ACC112 (cell line): ENCODE data around the gene NHLH1.

ENCODE experiments used
- H2AFZ ChIP-seq: fragments of 200-600 bp; sonication (generic); one replicate; pipeline ENCODE4 v1.6.0; 2017; ENCODE audit warnings: antibody characterized with exemption, low read length; ENCODE audit not compliant: unreplicated experiment
- H3K27ac ChIP-seq: fragments of 200-600 bp; sonication (generic); 2 replicates; pipeline ENCODE4 v1.5.1; 2014; ENCODE audit warnings: low read depth, mild to moderate bottlenecking, antibody characterized with exemption, low read length, moderate library complexity
- H3K27me3 ChIP-seq: fragments of 200-600 bp; sonication (generic); 2 replicates; pipeline ENCODE4 v1.6.1; 2014; ENCODE audit warnings: mild to moderate bottlenecking, antibody characterized with exemption, low read length, moderate library complexity, mixed read lengths; ENCODE audit not compliant: insufficient read depth
- H3K36me3 ChIP-seq: fragments of 200-600 bp; sonication (generic); 2 replicates; pipeline ENCODE4 v1.6.1; 2016; ENCODE audit warnings: mild to moderate bottlenecking, antibody characterized with exemption, low read length, moderate library complexity, mixed read lengths; ENCODE audit not compliant: insufficient read depth
- H3K4me1 ChIP-seq: fragments of 200-600 bp; sonication (generic); one replicate; pipeline ENCODE4 v1.6.1; 2016; ENCODE audit warnings: low read length, mixed read lengths; ENCODE audit not compliant: insufficient read depth, unreplicated experiment, control insufficient read depth
- H3K4me3 ChIP-seq: fragments of 200-600 bp; sonication (generic); 2 replicates; pipeline ENCODE4 v1.5.1; 2014; ENCODE audit warnings: mild to moderate bottlenecking, low read depth, low read length
- H3K79me2 ChIP-seq: fragments of 200-600 bp; sonication (generic); one replicate; pipeline ENCODE4 v1.6.0; 2016; ENCODE audit warnings: low read length; ENCODE audit not compliant: control insufficient read depth, unreplicated experiment, insufficient read depth

The NHLH1 gene

GRCh38 chr1:160366731-160367515 is at the start of gene NHLH1:
NHLH1 (plus strand) TSS chr1:160367071; CDS start chr1:160370732, 3,661 bp downstream.
- H3K36me3 ChIP-seq = no peaks in the 10 kb centered on the region
- H3K79me2 ChIP-seq = no peaks in the 10 kb centered on the region
- H3K27me3 ChIP-seq = peaks cover 11% of the 10 kb centered on the region; the same call in 1 of the 2 replicates
- no peak within 1 kb of the TSS for H3K4me3 ChIP-seq
- no peaks in the 10 kb centered on the region for H3K4me1 ChIP-seq
- no peak within 1 kb of the TSS for H3K27ac ChIP-seq
- H2AFZ ChIP-seq = no peak within 1 kb of the TSS

GRCh38 chr1:160322831-160323230 is 44.0 kb upstream of the NHLH1 start:
- H3K4me1 ChIP-seq = no peaks in the 10 kb centered on the region
- no peaks in the 10 kb centered on the region for H3K27me3 ChIP-seq
- peaks cover 74% of the 10 kb centered on the region for H3K79me2 ChIP-seq
- H3K27ac ChIP-seq = no peak overlapping the region
- peaks cover 51% of the 10 kb centered on the region for H3K36me3 ChIP-seq
- H2AFZ ChIP-seq = no peak overlapping the region
- H3K4me3 ChIP-seq = no peak overlapping the region

- Histone ChIP-seq H3K27me3 (no peaks in the 10 kb centered on the region), H3K36me3 (peaks cover 58% of the 10 kb centered on the region), H3K27ac (no peak overlapping the region), H3K4me1 (no peaks in the 10 kb centered on the region), H2AFZ (no peak overlapping the region), H3K79me2 (peaks cover 66% of the 10 kb centered on the region), H3K4me3 (no peak overlapping the region)
Observed at GRCh38 chr1:160325252-160325651, 41.6 kb upstream of the NHLH1 start.

- Histone ChIP-seq H2AFZ (no peak overlapping the region), H3K27ac (no peak overlapping the region), H3K36me3 (peaks cover 58% of the 10 kb centered on the region), H3K4me3 (no peak overlapping the region), H3K27me3 (no peaks in the 10 kb centered on the region), H3K79me2 (peaks cover 55% of the 10 kb centered on the region), H3K4me1 (no peaks in the 10 kb centered on the region)
Observed at GRCh38 chr1:160326418-160326817, 40.5 kb upstream of the NHLH1 start.

- no peaks in the 10 kb centered on the region for H3K27me3 ChIP-seq
- peaks cover 47% of the 10 kb centered on the region for H3K79me2 ChIP-seq
- H2AFZ ChIP-seq = no peak overlapping the region
- H3K27ac ChIP-seq = no peak overlapping the region
- H3K4me3 ChIP-seq = no peak overlapping the region
- peaks cover 60% of the 10 kb centered on the region for H3K36me3 ChIP-seq
- no peaks in the 10 kb centered on the region for H3K4me1 ChIP-seq
Observed at GRCh38 chr1:160328184-160328583, 38.7 kb upstream of the NHLH1 start.

GRCh38 chr1:160330119-160330518 is 36.8 kb upstream of the NHLH1 start:
- H3K79me2 ChIP-seq = peaks cover 52% of the 10 kb centered on the region
- no peaks in the 10 kb centered on the region for H3K27me3 ChIP-seq
- H3K4me3 ChIP-seq = no peak overlapping the region
- H2AFZ ChIP-seq = no peak overlapping the region
- no peak overlapping the region for H3K27ac ChIP-seq
- H3K4me1 ChIP-seq = no peaks in the 10 kb centered on the region
- H3K36me3 ChIP-seq = peaks cover 66% of the 10 kb centered on the region

- H2AFZ ChIP-seq = no peak overlapping the region
- H3K36me3 ChIP-seq = peaks cover 54% of the 10 kb centered on the region
- no peaks in the 10 kb centered on the region for H3K27me3 ChIP-seq
- H3K27ac ChIP-seq = no peak overlapping the region
- H3K79me2 ChIP-seq = peaks cover 50% of the 10 kb centered on the region
- no peaks in the 10 kb centered on the region for H3K4me1 ChIP-seq
- H3K4me3 ChIP-seq = no peak overlapping the region
Observed at GRCh38 chr1:160332516-160332915, 34.4 kb upstream of the NHLH1 start.

GRCh38 chr1:160338580-160338979 is 28.3 kb upstream of the NHLH1 start:
- Histone ChIP-seq H3K36me3 (peaks cover 44% of the 10 kb centered on the region), H3K4me3 (no peak overlapping the region), H3K27me3 (no peaks in the 10 kb centered on the region), H2AFZ (no peak overlapping the region), H3K79me2 (peaks cover 84% of the 10 kb centered on the region), H3K4me1 (peaks cover 28% of the 10 kb centered on the region), H3K27ac (no peak overlapping the region)

GRCh38 chr1:160340146-160340545 is 26.7 kb upstream of the NHLH1 start:
- Histone ChIP-seq H3K4me1 (peaks cover 38% of the 10 kb centered on the region), H3K27ac (peak overlapping the region; percentile 3; the same call in 1 of the 2 replicates), H2AFZ (no peak overlapping the region), H3K27me3 (no peaks in the 10 kb centered on the region), H3K36me3 (peaks cover 31% of the 10 kb centered on the region), H3K4me3 (peak overlapping the region; percentile 93), H3K79me2 (peaks cover 88% of the 10 kb centered on the region)

- Histone ChIP-seq H3K79me2 (peaks cover 91% of the 10 kb centered on the region), H3K4me3 (peak overlapping the region; percentile 93), H3K27ac (peak overlapping the region; percentile 3; the same call in 1 of the 2 replicates), H3K4me1 (peaks cover 38% of the 10 kb centered on the region), H3K36me3 (peaks cover 31% of the 10 kb centered on the region), H2AFZ (no peak overlapping the region), H3K27me3 (no peaks in the 10 kb centered on the region)
Observed at GRCh38 chr1:160340866-160341265, 26.0 kb upstream of the NHLH1 start.

- Histone ChIP-seq H3K27ac (peak overlapping the region; percentile 82), H3K79me2 (peaks cover 86% of the 10 kb centered on the region), H2AFZ (peak overlapping the region; percentile 20), H3K27me3 (no peaks in the 10 kb centered on the region), H3K36me3 (peaks cover 30% of the 10 kb centered on the region), H3K4me1 (peaks cover 38% of the 10 kb centered on the region), H3K4me3 (peak overlapping the region; percentile 93)
Observed at GRCh38 chr1:160342526-160342925, 24.3 kb upstream of the NHLH1 start.
